Breast epithelium (tissue), 4 donors: ENCODE results near the gene CD93. TPM values are rescaled to one million over a fixed set of nuclear protein-coding genes. Genes with fewer than 3 reads are reported as not detected.

Experiments used
- DNase-seq, 2 donors: peaks; one replicate each; pipeline ENCODE4 v3.0.0-alpha.2; 2019; ENCODE audit warnings: low spot score in 2 of 2
- H3K27ac ChIP-seq, 2 donors: fragments of 200-600 bp; sonication (generic) in 1 of 2; one replicate each; pipeline ENCODE4 v1.5.1; 2016 to 2019; ENCODE audit warnings: mild to moderate bottlenecking in 1 of 2
- H3K27me3 ChIP-seq, 2 donors: fragments of 200-600 bp; sonication (generic) in 1 of 2; one replicate each; pipeline versions ENCODE4 v1.5.1 to v1.6.0; 2017 to 2019; ENCODE audit warnings: control low read depth in 1 of 2, mild to moderate bottlenecking in 1 of 2
- H3K36me3 ChIP-seq: fragments of 200-600 bp; one replicate; pipeline ENCODE4 v1.5.1; 2019
- H3K4me1 ChIP-seq, 2 donors: fragments of 200-600 bp; sonication (generic); one replicate each; pipeline ENCODE4 v1.5.1; 2016 to 2019; ENCODE audit warnings: control low read depth in 1 of 2
- H3K4me3 ChIP-seq, 3 donors: fragments of 200-600 bp; sonication (generic); 1 replicate in 2 of 3; 2 replicates in 1 of 3; pipeline ENCODE4 v1.5.1; 2016 to 2019; ENCODE audit warnings: mild to moderate bottlenecking in 3 of 3, moderate library complexity in 2 of 3
- H3K9me3 ChIP-seq, 2 donors: fragments of 200-600 bp; sonication (generic) in 1 of 2; one replicate each; pipeline ENCODE4 v1.5.1; 2016 to 2019; ENCODE audit warnings: control low read depth in 1 of 2
- POLR2A ChIP-seq: fragments of 450-650 bp; IDR thresholded peaks from one replicate; pipeline ENCODE4 v1.6.1; 2016; ENCODE audit warnings: antibody characterized with exemption, mild to moderate bottlenecking, moderate library complexity
- POLR2AphosphoS5 ChIP-seq, 3 donors: sonication (generic); formaldehyde crosslinking; IDR thresholded peaks; one replicate each; pipeline ENCODE4 v1.6.1; 2017; ENCODE audit warnings: antibody characterized with exemption in 3 of 3
- intact Hi-C: fragments of 100-400 bp; cut with DNase I; formaldehyde crosslinking; loops from one replicate; pipeline ENCODE4 v1.15.1; 2023; ENCODE audit warnings: low total_unique reads
- total RNA-seq, 3 donors: library from RNA; depleted of rRNA; stranded (reverse); fragments of >200 nt; gene quantifications; one replicate each; pipeline ENCODE4 v1.1.0, GENCODE V29; 2016
- TF ChIP-seq, protein P1 (sequence below), 3 donors: fragments of 450-650 bp; IDR thresholded peaks; one replicate each; pipeline ENCODE4 v1.5.1; 2016 to 2017; ENCODE audit warnings: antibody characterized with exemption in 3 of 3, mild to moderate bottlenecking in 3 of 3, moderate library complexity in 3 of 3

CD93 gene
- total RNA-seq, 3 donors from 2014 or later: 19.2 to 64.9 (median 36.5) TPM

DNA sequence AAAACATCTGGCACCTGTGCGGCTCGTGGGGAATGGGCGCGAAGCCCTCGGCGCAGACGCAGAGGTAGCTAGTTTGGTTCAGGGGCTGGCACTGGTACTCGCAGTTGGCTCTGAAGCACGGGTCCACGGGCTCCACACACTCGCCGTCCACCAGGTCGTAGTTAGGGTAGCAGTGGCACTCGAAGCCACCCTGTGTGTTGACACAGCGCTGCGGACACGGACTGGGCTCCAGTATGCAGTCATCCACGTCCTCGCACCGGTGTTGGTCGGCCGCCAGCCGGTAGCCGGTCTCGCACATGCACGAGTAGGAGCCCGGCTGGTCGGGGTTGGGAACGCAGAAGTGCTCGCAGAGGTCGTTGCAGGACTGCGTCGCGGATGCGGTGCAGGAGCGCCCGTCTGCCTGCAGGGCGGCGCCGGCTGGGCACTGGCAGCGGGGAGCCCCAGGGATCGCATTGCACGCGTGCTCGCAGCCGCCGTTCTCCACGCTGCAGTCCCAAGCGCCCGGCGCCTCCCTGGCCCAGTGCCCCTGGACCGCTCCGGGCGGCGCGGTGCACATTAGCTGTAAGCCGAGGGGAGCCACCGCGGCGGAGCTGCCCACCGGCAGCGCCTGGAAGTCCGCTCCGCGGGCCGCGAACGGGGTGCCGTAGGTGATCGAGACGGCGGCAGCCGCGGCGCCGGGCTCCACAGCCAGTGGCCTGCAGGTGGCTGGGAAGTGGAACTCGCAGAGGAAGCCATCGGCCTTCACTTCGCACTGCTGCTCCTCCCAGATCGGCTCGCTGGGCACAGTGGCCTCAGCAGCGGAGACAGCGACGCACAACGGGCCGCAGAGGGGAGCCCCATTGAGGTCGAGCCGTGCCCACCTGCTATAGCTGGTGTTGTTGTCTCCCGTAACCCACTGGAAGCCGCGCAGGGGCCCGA lies 37.6 kb downstream of the CD93 start:
- H3K4me3 ChIP-seq: peak overlapping the region; percentile 57 to 83 (median 63)
- intact Hi-C loops: no loop called here
- peaks cover 0 to 10% of the 10 kb centered on the region in 2 donors for H3K27me3 ChIP-seq
- peak in 1 of 2 donors; percentile 65 for DNase-seq
- H3K27ac ChIP-seq: peak overlapping the region; percentile 61 to 90
- no peaks in the 10 kb centered on the region for H3K36me3 ChIP-seq
- H3K4me1 ChIP-seq: peaks cover 0 to 4% of the 10 kb centered on the region in 2 donors
- peak in 1 of 3 donors; percentile 4 for TF ChIP-seq POLR2AphosphoS5 (IDR thresholded peaks at IDR 0.05)
- TF ChIP-seq POLR2A: no peak
- TF ChIP-seq, protein P1, sequence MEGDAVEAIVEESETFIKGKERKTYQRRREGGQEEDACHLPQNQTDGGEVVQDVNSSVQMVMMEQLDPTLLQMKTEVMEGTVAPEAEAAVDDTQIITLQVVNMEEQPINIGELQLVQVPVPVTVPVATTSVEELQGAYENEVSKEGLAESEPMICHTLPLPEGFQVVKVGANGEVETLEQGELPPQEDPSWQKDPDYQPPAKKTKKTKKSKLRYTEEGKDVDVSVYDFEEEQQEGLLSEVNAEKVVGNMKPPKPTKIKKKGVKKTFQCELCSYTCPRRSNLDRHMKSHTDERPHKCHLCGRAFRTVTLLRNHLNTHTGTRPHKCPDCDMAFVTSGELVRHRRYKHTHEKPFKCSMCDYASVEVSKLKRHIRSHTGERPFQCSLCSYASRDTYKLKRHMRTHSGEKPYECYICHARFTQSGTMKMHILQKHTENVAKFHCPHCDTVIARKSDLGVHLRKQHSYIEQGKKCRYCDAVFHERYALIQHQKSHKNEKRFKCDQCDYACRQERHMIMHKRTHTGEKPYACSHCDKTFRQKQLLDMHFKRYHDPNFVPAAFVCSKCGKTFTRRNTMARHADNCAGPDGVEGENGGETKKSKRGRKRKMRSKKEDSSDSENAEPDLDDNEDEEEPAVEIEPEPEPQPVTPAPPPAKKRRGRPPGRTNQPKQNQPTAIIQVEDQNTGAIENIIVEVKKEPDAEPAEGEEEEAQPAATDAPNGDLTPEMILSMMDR (IDR thresholded peaks at IDR 0.05): peak in 1 of 3 donors; percentile 36
- H3K9me3 ChIP-seq: no peaks in the 10 kb centered on the region

DNA sequence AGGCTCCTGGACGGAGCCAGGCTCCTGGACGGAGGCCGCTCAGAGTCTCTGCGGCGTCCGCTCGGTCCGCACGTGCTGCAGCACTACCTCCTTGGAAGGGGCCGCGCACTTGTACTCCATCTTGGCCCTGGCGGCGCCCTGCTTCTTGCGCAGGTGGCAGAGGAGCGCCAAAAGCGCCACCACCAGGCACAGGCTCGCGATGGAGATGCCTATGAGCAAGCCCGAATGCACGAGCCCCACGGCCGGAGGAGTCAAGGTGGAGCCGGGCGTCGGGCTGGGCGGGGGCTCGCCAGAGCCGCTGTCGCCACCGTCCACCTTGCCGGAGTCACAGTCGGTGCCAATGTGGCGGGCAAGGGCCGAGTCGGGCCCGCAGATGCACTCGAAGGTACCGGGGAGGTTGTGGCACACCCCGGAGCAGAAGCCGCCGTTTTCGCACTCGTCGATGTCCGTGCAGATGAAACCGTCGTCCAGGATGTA lies 38.3 kb downstream of the CD93 start:
- no peaks in the 10 kb centered on the region for H3K9me3 ChIP-seq
- peak overlapping the region; percentile 57 to 83 (median 63) for H3K4me3 ChIP-seq
- no peaks in the 10 kb centered on the region for H3K36me3 ChIP-seq
- peaks cover 0 to 4% of the 10 kb centered on the region in 2 donors for H3K4me1 ChIP-seq
- H3K27me3 ChIP-seq: peaks cover 0 to 10% of the 10 kb centered on the region in 2 donors
- intact Hi-C loops: no loop called here
- peak overlapping the region in 1 of 2 donors; percentile 90 for H3K27ac ChIP-seq
- no peak for TF ChIP-seq POLR2A
- TF ChIP-seq POLR2AphosphoS5 (IDR thresholded peaks at IDR 0.05): peak in 1 of 3 donors; percentile 2
- no peak for DNase-seq

DNA sequence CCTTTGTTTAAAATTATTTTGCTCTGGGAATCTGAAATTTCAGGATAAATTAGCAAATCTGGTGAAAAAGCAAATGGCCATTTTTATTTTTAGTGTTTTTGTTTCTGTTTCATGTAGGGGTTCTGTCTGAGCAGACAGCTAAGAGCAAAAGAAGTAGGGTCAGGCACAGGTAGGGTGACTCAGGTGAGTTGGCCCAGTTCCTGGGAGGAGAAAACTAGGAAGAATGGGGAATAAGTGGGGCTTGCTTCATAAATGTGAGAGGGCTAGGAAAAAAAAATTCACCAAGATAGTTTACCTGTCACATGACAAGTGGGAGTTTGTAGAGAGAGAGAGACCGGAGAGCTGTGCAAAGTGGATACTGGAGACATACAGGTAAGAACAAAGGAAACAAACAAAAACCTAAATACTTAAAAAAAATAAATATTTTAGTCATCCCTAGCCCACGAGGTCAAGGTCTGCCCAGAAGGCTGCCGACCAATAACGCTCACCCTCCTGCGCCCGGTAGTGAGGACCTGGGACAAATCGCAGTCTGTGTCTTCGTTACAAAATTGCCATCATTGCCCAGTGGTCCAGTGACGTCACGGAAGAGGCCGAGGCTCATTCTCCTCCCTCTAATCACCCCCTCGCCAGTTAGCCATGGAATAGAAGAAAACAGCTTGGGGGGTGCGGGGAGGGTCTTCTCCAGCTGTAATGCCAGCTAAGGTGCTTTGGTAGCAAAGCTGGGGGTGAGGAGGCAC lies 39.0 kb downstream of the CD93 start:
- TF ChIP-seq POLR2A (no peak), POLR2AphosphoS5 (IDR thresholded peaks at IDR 0.05) (no peak)
- TF ChIP-seq, protein P1 (IDR thresholded peaks at IDR 0.05): no peak
- Histone ChIP-seq H3K4me1 (peaks cover 0 to 4% of the 10 kb centered on the region in 2 donors), H3K36me3 (no peaks in the 10 kb centered on the region), H3K27me3 (peaks cover 0 to 10% of the 10 kb centered on the region in 2 donors), H3K4me3 (peak overlapping the region; percentile 57 to 83 (median 63)), H3K9me3 (no peaks in the 10 kb centered on the region), H3K27ac (peak overlapping the region in 1 of 2 donors; percentile 90)
- intact Hi-C loops: no loop called here
- DNase-seq: no peak

DNA sequence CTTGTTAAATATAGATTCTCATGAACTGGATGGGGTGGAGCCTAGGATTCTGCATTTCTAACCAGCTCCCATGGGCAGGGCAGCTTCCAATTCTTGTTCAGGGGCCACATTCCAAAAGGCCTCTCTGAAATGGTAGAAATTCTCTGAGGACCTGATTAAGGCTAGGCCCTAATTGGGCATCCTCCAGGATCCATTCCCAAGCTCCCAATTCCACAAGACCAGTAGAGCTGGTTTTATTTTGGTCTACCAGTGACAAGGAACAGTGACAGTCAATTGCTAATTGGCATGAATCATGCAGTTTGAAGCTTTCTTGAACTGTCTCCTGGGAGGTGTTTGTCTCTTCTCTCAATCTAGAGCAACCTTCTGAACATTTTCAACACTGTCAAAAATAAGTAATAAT lies 39.7 kb downstream of the CD93 start:
- intact Hi-C loops: no loop called here

DNA sequence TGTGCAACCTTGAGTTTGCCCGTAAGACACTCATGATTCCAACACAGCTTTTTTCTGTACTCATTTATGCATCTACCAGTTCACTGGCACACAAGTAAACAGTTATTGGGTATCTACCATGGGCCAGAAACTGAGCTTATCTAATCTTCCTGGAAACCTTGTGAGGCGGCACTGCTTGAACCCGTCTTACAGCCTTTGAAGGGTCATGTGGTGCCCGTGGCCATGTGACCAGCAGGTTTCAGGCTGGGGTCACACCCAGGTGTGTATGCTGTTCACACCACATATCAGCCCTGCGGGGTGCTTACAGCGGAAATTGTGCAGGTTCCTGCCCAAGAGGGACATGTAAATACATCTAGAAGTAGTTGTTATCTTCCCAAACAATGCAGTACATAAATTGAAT lies 42.7 kb downstream of the CD93 start:
- intact Hi-C loops: no loop called here
- Histone ChIP-seq H3K9me3 (no peaks in the 10 kb centered on the region), H3K4me3 (no peak overlapping the region), H3K27me3 (peaks cover 0 to 16% of the 10 kb centered on the region in 2 donors), H3K27ac (no peak overlapping the region), H3K36me3 (no peaks in the 10 kb centered on the region), H3K4me1 (no peaks in the 10 kb centered on the region)
- DNase-seq: no peak
- TF ChIP-seq, protein P1 (IDR thresholded peaks at IDR 0.05): no peak
- TF ChIP-seq POLR2A (no peak), POLR2AphosphoS5 (IDR thresholded peaks at IDR 0.05) (no peak)

More for the DNA sequence above, 39.7 kb downstream of the CD93 start:
- Histone ChIP-seq H3K9me3 (no peaks in the 10 kb centered on the region), H3K27ac (no peak overlapping the region), H3K27me3 (peaks cover 0 to 10% of the 10 kb centered on the region in 2 donors), H3K4me1 (peaks cover 0 to 4% of the 10 kb centered on the region in 2 donors), H3K4me3 (peak overlapping the region in 2 of 3 donors; percentile 63 to 83), H3K36me3 (no peaks in the 10 kb centered on the region)
- DNase-seq: no peak
- no peak for TF ChIP-seq POLR2AphosphoS5 (IDR thresholded peaks at IDR 0.05)
